Activated CD4-positive, alpha-beta T cell treated with anti-CD3 and anti-CD28 coated beads, Interleukin-2, amount 50 U/mL, for 16 hours (primary cell): ENCODE data around the gene LLPH.
"Not testable (repeated sequence)": the region's sequence is repeated elsewhere in the genome, so short reads cannot be mapped to it uniquely, and the experiment has no call there.

Source experiments
- DNase-seq: peaks from one replicate; pipeline ENCODE4 v3.0.0-alpha.2; 2020

LLPH gene

GRCh38 chr12:66130267-66131066 is at the start of gene LLPH:
Gene LLPH, minus strand, starts transcription at chr12:66130750. Its CDS starts 1,644 bp downstream, at chr12:66129106.
- DNase-seq, result peak; percentile 94

GRCh38 chr12:66176105-66176900 is 45.8 kb upstream of the LLPH start:
- DNase-seq, result no peak

DNA sequence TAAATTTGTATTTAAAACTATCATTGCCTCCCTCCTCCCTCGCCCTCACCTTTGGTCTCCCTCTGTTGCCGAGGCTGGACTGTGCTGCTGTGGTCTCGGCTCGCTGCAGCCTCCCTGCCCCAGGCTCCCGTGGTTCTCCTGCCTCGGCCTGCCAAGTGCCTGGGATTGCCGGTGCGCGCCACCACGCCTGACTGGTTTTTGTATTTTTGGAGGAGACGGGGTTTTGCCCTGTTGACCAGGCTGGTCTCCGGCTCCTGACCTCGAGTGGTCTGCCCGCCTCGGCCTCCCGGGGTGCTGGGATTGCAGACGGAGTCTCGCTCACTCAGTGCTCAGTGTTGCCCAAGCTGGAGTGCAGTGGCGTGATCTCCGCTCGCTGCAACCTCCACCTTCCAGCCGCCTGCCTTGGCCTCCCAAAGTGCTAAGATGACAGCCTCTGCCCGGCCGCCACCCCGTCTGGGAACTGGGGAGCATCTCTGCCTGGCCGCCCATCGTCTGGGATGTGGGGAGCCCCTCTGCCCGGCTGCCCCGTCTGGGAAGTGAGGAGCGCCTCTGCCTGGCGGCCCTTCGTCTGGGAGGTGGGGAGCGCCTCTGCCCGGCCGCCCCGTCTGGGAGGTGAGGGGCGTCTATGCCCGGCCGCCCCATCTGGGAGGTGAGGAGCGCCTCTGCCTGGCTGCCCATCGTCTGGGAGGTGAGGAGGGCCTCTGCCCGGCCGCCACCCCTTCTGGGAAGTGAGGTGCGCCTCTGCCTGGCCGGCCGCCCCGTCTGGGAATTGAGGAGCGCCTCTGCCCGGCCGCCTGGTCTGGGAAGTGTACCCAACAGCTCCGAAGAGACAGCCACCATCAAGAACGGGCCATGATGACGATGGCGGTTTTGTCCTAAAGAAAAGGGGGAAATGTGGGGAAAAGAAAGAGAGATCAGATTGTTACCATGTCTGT is 44.1 kb upstream of the LLPH start:
- DNase-seq, result not testable (repeated sequence)

- DNase-seq, result no peak
Measured at GRCh38 chr12:66170606-66171005, 40.1 kb upstream of the LLPH start.

DNA sequence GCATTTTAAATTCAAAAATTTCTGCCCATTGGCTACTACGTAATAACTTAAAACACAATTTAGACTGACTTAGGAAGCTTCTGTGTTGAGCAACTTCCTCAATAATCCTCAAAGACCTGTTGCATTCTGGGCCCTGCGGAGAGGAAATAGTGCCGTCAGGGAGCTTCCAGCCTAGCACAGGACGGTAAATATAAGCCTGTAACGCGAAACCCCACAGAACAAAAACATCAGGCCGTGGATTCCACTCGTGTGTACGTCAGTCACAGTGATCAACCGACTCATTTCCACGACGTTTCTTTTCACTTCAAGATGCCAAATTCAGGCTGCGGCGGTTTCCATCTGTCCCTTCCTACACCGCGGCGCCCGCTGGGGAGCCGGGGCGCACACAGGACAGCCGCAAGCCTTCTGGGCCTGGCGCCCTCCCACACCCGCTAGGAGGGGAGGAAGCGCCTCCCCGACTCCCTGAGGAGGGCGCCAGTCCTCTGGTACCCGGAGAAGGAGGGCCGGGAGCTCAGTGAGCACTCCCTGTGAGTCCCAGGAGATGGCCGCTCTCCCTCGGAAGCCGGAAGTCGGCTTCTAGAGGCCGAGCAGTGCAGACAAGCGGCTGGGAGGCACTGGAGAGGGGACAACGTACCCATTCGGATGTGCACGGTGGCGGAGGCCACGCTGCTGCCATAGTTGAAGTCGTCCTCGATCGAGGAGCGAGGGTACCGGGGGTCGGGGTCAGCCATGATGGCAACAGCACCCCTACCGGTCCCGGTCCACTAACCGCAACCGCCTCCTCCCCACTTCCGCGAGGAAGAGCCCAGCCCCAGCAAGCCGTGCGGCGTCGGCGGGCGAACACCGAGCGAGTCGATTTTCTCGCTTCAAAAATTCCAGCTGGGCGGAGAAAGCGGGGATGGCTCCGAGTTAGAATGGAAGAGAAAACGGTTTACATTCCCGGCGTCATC is 38.9 kb upstream of the LLPH start, which contains the start of gene TMBIM4:
TSS of gene TMBIM4 (minus strand) at position 776 of the 950 bp plus-strand sequence. CDS start at position 731, 45 bp downstream.
- DNase-seq, result peak; percentile 86

DNA sequence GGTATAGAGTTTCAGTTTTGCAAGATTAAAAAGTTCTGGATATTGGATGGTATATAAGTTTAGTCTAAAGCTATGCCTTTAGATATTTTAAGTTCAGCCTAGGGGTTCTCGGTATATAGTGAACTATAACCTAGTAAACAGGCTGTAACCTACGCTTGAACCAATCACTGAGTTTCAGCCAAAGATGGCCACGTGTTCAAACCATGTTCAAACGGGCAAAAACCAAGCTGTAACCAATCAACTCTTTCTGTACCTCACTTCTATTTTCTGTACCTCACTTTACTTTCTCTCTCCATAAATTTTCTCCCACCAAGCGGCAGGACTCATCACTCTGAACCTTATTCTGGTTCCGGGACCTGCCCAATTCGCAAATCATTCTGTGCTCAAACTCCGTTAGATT is 37.9 kb upstream of the LLPH start:
- no peak for DNase-seq

- no peak for DNase-seq
Measured at GRCh38 chr12:66166561-66166960, 36.0 kb upstream of the LLPH start.

DNA sequence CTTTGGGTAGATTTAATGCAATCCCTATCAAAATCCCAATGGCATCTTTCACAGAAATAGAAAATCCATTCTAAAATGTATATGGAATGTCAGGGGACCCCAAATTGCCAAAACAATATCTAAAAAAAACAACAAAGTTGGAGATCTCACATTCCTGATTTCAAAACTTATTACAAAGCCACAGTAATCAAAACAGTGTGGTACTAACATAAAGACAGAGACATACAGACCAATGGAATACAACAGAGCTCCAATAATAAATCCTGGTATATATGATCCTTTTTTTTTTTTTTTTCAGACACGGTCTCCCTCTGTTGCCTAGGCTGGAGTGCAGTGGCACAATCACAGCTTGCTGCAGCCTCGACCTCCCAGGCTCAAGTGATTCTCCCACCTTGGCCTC is 34.6 kb upstream of the LLPH start:
- no peak for DNase-seq

GRCh38 chr12:66164349-66164821 is 33.8 kb upstream of the LLPH start:
- no peak for DNase-seq

DNA sequence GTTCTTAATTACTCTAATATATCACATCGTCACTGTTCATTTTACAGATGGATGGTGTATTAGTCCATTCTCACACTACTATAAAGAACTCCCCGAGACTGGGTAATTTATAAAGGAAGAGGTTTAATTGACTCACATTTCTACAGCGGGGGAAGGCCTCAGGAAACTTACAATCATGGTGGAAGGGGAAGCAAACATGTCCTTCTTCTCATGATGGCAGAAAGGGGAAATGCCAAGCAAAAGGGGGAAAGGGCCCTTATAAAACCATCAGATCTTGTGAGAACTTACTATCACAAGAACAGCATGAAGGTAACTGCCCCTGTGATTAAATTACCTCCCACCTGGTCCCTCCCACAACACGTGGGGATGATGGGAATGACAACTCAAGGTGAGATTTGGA is 32.7 kb upstream of the LLPH start:
- DNase-seq, result no peak

- no peak for DNase-seq
Measured at GRCh38 chr12:66162701-66163100, 32.2 kb upstream of the LLPH start.

- no peak for DNase-seq
Measured at GRCh38 chr12:66160704-66161103, 30.2 kb upstream of the LLPH start.

DNA sequence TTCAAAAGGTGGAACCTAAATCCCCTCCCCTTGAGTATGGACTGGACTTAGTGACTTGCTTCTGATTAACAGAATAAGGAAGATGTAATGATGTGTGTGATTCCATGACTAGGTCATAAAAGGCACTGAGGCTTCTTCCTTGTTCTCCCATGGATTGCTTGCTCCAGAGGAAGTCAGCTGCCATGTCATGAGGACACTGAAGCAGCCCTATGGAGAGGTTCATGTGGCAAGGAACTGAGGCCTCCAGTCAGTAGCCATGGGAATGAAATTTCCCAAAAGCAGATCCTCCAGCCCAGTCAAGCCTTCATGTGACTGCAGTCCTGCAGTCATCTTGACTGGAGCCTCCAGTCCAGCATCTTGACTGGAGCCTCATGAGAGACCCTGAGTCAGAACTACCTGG is 28.6 kb upstream of the LLPH start:
- DNase-seq, result no peak

DNA sequence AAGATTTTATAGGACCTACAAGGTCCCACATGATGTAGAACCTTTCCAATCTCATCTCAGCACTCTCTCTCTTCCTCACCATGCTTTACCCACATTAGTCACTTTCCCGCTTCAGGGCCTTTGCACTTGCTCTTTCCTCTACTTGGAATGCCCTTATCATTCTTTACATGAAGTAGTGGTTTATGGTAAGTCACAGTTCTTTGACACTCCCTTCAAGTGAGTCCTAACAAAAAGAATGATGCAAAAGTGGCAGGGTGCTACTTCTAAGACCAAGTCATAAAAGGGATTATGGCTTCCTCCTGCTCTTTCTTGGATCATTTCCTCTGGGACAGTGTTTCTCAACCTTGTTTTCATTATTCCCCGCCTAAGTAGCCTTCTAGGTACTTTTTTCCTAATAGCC is 26.1 kb upstream of the LLPH start:
- no peak for DNase-seq

- DNase-seq, result no peak
Measured at GRCh38 chr12:66154776-66155175, 24.2 kb upstream of the LLPH start.

DNA sequence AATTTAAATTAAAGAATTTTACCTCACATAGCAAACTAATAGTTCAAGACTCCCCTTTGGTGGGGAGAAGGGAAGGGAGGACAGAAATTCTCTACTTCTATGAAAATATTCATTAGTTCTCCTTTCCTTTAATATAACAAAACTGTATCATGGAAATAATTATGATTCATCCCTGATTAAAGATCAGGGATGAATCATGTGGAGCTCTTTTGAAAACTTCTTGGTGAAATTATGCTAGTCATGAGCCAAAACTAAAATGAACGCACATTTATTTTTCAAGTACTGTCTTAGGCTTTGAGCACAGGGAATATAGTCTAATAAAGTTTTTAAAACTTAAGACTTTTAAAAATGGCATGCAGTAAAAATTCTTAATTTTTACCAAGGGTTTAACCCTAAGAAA is 22.2 kb upstream of the LLPH start:
- DNase-seq, result no peak

GRCh38 chr12:66149702-66150398 is 19.3 kb upstream of the LLPH start:
- no peak for DNase-seq

- peak; percentile 45 for DNase-seq
Measured at GRCh38 chr12:66144791-66145754, 14.5 kb upstream of the LLPH start.

DNA sequence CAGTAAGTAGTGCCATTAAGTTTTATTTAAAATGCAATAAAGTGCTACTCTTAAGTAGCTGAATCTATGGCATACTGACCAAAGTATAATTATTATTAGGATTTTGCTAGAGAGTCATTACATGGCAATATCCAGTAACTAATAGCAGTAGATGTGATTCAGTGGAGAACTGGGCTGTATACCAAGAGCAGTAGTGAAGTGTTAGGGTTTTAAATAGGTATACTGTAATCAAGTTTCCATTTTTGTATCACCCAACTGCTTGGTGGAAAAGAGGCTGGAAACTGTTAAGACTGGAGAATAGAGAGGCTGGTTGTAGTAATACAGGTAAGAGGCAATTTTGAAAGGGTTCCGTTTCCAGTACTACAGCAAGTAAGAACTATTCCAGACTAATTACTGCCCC is 13.3 kb upstream of the LLPH start:
- no peak for DNase-seq

- DNase-seq, result no peak
Measured at GRCh38 chr12:66142826-66143225, 12.3 kb upstream of the LLPH start.
